HepG2 (cell line): ENCODE results near the gene HS6ST1. TPM values are rescaled to one million over a fixed set of nuclear protein-coding genes. Genes with fewer than 3 reads are reported as not detected.

Source experiments
- ATAC-seq: fragments of 200-7000 bp; cut with Tn5 transposase; 3 replicates; pipeline ENCODE4 v1.9.1; 2020; ENCODE audit warnings: mild to moderate bottlenecking, moderate library complexity
- BruUV-seq: library from RNA; stranded (reverse); fragments of 400-500 nt; replicated peaks from 2 replicates; lab custom pipeline; 2021; lab: Mats Ljungman, UMichigan
- CTCF ChIA-PET: fragments of 300-600 bp; formaldehyde crosslinking; extraction: SDS; loops from one replicate; lab custom pipeline; 2021; ENCODE audit warnings: low total read pairs, inconsistent platforms, low intra/inter-chr PET ratio; lab: Yijun Ruan, JAX
- POLR2A ChIA-PET: fragments of 350-600 bp; sonication (Branson Sonifier 250); formaldehyde crosslinking; loops from one replicate; lab custom pipeline; 2020; ENCODE audit warnings: antibody characterized with exemption, inconsistent platforms; lab: Yijun Ruan, JAX
- DNase-seq: peaks from one replicate; pipeline ENCODE4 v3.0.0-alpha.2; 2015; ENCODE audit warnings: low spot score
- FAIRE-seq: peaks from 3 replicates; lab custom pipeline; 2011; peaks lifted over from hg19 to GRCh38; lab: Jason Lieb, UNC
- H2AFZ ChIP-seq: one replicate; pipeline ENCODE4 v1.6.1; 2011; ENCODE audit warnings: low read length, inconsistent platforms
- H3K27ac ChIP-seq: fragments of 300-600 bp; 3 replicates; pipeline ENCODE4 v1.8.0; 2011; ENCODE audit warnings: mixed run types, mild to moderate bottlenecking, mixed read lengths, low read length, inconsistent platforms; ENCODE audit not compliant: insufficient read depth; ENCODE audit errors: extremely low read length
- H3K27me3 ChIP-seq, 2 experiments: fragments of 200-600 bp in 1 of 2; 2 replicates in 1 of 2; 3 replicates in 1 of 2; pipeline versions ENCODE4 v1.6.0 to v1.8.0; 2011; ENCODE audit warnings: low read length in 2 of 2, mild to moderate bottlenecking in 2 of 2, moderate library complexity in 2 of 2, inconsistent platforms in 1 of 2; ENCODE audit not compliant: insufficient read depth in 2 of 2, control insufficient read depth in 1 of 2
- H3K36me3 ChIP-seq, 2 experiments: fragments of 200-600 bp in 1 of 2; replicated peaks in 1 of 2; 2 replicates in 1 of 2; 3 replicates in 1 of 2; pipeline versions ENCODE4 v1.5.1 to v1.8.0; 2011; ENCODE audit warnings: low read length in 2 of 2, inconsistent platforms in 1 of 2; ENCODE audit not compliant: insufficient read depth in 2 of 2, control insufficient read depth in 1 of 2
- H3K4me1 ChIP-seq: 2 replicates; pipeline ENCODE4 v1.5.1; 2012; ENCODE audit warnings: low read length, inconsistent platforms; ENCODE audit not compliant: insufficient read depth
- H3K4me2 ChIP-seq: 2 replicates; pipeline ENCODE4 v1.6.0; 2011; ENCODE audit warnings: low read depth, low read length, inconsistent platforms
- H3K4me3 ChIP-seq, 3 experiments: fragments of 200-600 bp in 1 of 3; sonication (generic), shearing (Covaris generic) in 1 of 3; replicated peaks in 1 of 3; 2 replicates each; pipeline ENCODE4 v1.5.1; 2011 to 2016; ENCODE audit warnings: low read length in 3 of 3, inconsistent platforms in 2 of 3, low read depth in 2 of 3, mild to moderate bottlenecking in 2 of 3, control low read depth in 1 of 3, mixed read lengths in 1 of 3; ENCODE audit not compliant: insufficient read depth in 1 of 3
- H3K79me2 ChIP-seq: one replicate; pipeline ENCODE4 v1.6.1; 2011; ENCODE audit warnings: low read length, inconsistent platforms; ENCODE audit not compliant: insufficient read depth
- H3K9ac ChIP-seq: 2 replicates; pipeline ENCODE4 v1.6.0; 2011; ENCODE audit warnings: mild to moderate bottlenecking, low read depth, low read length, inconsistent platforms; ENCODE audit not compliant: insufficient read depth
- H3K9me3 ChIP-seq: 2 replicates; pipeline ENCODE4 v1.5.1; 2012; ENCODE audit warnings: mild to moderate bottlenecking, low read length
- H4K20me1 ChIP-seq: 2 replicates; pipeline ENCODE4 v1.6.0; 2011; ENCODE audit warnings: inconsistent platforms, mild to moderate bottlenecking, low read length, moderate library complexity; ENCODE audit not compliant: insufficient read depth
- AKAP8 ChIP-seq: sonication (generic); formaldehyde crosslinking; IDR thresholded peaks from 2 replicates; pipeline ENCODE4 v1.5.1; 2020; ENCODE audit warnings: mild to moderate bottlenecking, missing genetic modification reagents
- TOPORS ChIP-seq: sonication (generic); formaldehyde crosslinking; IDR thresholded peaks from 2 replicates; pipeline ENCODE4 v1.8.0; 2023; ENCODE audit warnings: mild to moderate bottlenecking, missing genetic modification reagents
- XRCC5 ChIP-seq: fragments of 200-400 bp; formaldehyde crosslinking; optimal IDR thresholded peaks from 2 replicates; pipeline ENCODE3; 2017; ENCODE audit warnings: mild to moderate bottlenecking, low read length
- ZBTB38 ChIP-seq: sonication (generic); formaldehyde crosslinking; IDR thresholded peaks from 2 replicates; pipeline ENCODE4 v1.5.1; 2020; ENCODE audit warnings: mild to moderate bottlenecking, missing genetic modification reagents
- ZNF672 ChIP-seq: sonication (generic); formaldehyde crosslinking; IDR thresholded peaks from 2 replicates; pipeline ENCODE4 v1.8.1; 2022; ENCODE audit warnings: missing genetic modification reagents
- WGBS: methylation state at CpG from one replicate; pipeline ENCODE4 v1.1.6; 2017; ENCODE audit warnings: low lambda C conversion rate; 5-methylcytosine and 5-hydroxymethylcytosine counted together
- in situ Hi-C: cut with HindIII; loops from 2 replicates; pipeline ENCODE4 v1.10.0; 2017; ENCODE audit warnings: low pct_unique_long_range_greater_than_20kb; ENCODE audit not compliant: extremely low pct_ligation_motif_present
- intact Hi-C: fragments of 100-400 bp; cut with micrococcal nuclease; formaldehyde crosslinking; loops from one replicate; pipeline ENCODE4 v1.10.0; 2022; ENCODE audit not compliant: unreplicated experiment
- polyA plus RNA-seq, 8 experiments: library from polyadenylated mRNA; depleted of rRNA in 3 of 8; stranded (reverse) in 7 of 8; unstranded in 1 of 8; fragments of >200 nt; fragmentation: Illumina TruSeq in 4 of 8; extraction: Trizol in 4 of 8; gene quantifications; 2 replicates each; pipeline versions ENCODE4 v1.2.1 to v1.2.3, GENCODE V29; 2011 to 2016; ENCODE audit warnings: low read depth in 4 of 8, missing spikeins in 1 of 8, mixed read lengths in 1 of 8; ENCODE audit not compliant: insufficient read depth in 1 of 8
- total RNA-seq, 5 experiments: library from RNA; depleted of rRNA; stranded (reverse); fragments of >200 nt; fragmentation: Illumina TruSeq; extraction: Trizol; gene quantifications; 2 replicates each; pipeline ENCODE4 v1.2.3, GENCODE V29; 2016; ENCODE audit warnings: low read depth in 1 of 5
- TF ChIP-seq, protein P1 (sequence below): sonication (generic); formaldehyde crosslinking; IDR thresholded peaks from 2 replicates; pipeline ENCODE4 v1.9.0; 2022; ENCODE audit warnings: low read depth, missing genetic modification reagents

Gene HS6ST1
- total and polyA plus RNA-seq, 2 of the 13 experiments (the other 11 are each of a cell fraction or from before 2014, with no cell fraction given), result 34.5 to 84.6 TPM

DNA sequence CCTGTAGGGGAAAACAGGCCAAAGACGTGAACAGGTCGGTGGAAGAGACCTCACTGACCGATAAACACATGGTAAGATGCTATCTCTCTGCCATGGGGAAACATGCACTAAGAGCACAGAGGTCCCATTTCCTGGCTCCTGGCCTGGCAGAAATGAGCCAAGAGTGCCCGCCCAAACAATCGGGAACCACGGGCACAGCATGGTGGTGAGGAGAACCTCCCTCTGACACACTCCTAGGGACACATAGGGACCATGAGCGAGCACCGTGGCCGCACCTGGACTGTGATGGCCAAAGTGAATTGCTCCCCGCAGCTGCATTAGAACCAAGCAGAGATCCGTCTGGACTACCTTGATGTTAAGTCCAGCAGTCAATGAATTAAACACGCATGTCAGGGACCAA, 11.1 kb downstream of the HS6ST1 start:
- WGBS, result 92% methylated on average over 11 of the region's 12 CpGs
- DNase-seq, result no peak
- TF ChIP-seq AKAP8 (0 out of 2 replicates have a peak, but pooled peaks have one; percentile 23), ZNF672 (CRISPR knock-in tag) (0 out of 2 replicates have a peak, but pooled peaks have one; percentile 20), XRCC5 (peak; percentile 10), ZBTB38 (peak; percentile 28; the same call in 1 of the 2 replicates), TOPORS (0 out of 2 replicates have a peak, but pooled peaks have one; percentile 10)
- TF ChIP-seq, protein P1, sequence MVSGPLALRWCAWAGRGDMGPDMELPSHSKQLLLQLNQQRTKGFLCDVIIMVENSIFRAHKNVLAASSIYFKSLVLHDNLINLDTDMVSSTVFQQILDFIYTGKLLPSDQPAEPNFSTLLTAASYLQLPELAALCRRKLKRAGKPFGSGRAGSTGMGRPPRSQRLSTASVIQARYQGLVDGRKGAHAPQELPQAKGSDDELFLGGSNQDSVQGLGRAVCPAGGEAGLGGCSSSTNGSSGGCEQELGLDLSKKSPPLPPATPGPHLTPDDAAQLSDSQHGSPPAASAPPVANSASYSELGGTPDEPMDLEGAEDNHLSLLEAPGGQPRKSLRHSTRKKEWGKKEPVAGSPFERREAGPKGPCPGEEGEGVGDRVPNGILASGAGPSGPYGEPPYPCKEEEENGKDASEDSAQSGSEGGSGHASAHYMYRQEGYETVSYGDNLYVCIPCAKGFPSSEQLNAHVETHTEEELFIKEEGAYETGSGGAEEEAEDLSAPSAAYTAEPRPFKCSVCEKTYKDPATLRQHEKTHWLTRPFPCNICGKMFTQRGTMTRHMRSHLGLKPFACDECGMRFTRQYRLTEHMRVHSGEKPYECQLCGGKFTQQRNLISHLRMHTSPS (CRISPR knock-in tag), result no peak
- Histone ChIP-seq H3K4me3 (no peak overlapping the region), H4K20me1 (peaks cover 96% of the 10 kb centered on the region), H2AFZ (no peak overlapping the region), H3K27ac (no peak overlapping the region), H3K4me2 (no peak overlapping the region; the same call in 1 of the 2 replicates), H3K79me2 (peaks cover 97% of the 10 kb centered on the region), H3K27me3 (no peaks in the 10 kb centered on the region), H3K4me1 (peaks cover 97% of the 10 kb centered on the region), H3K9me3 (no peaks in the 10 kb centered on the region), H3K36me3 (peaks cover 29 to 75% of the 10 kb centered on the region in 2 experiments; a peak in 4 of 5 replicates), H3K9ac (no peak overlapping the region)
- intact Hi-C loops (loop anchor here (2.0 to 5.0 kb wide), 4 partner anchors 13 to 280 kb away; partner anchors contain the start of gene SAP130), in situ Hi-C loops (loop anchor here (5.0 kb wide), 2 partner anchors 135 to 245 kb away; no protein-coding TSS in a partner anchor)
- ChIA-PET POLR2A (no interaction called here), CTCF (no interaction called here)
- no peak for ATAC-seq
- no TSS peak for BruUV-seq
- FAIRE-seq, result no peak
